SK-N-SH treated with all-trans-retinoic acid at 6 μM for 48 hours (cell line): ENCODE data around the gene HOXA7.

Source experiments
- ATAC-seq: fragments of 200-7000 bp; cut with Tn5 transposase; 3 replicates; pipeline ENCODE4 v1.9.1; 2020; ENCODE audit warnings: mild to moderate bottlenecking, moderate library complexity
- ARNTL ChIP-seq: fragments of 450-650 bp; formaldehyde crosslinking; IDR thresholded peaks from 2 replicates; pipeline ENCODE4 v1.5.0; 2020; ENCODE audit warnings: low read depth, mild to moderate bottlenecking, moderate library complexity, borderline replicate concordance
- BACH2 ChIP-seq: fragments of 250-450 bp; sonication (Bioruptor Pico); IDR thresholded peaks from 2 replicates; pipeline ENCODE4 v1.9.0; 2021; ENCODE audit warnings: mild to moderate bottlenecking, borderline replicate concordance
- GLIS3 ChIP-seq: fragments of 250-450 bp; sonication (Bioruptor Pico); IDR thresholded peaks from 2 replicates; pipeline ENCODE4 v1.5.0; 2020; ENCODE audit warnings: mild to moderate bottlenecking, moderate library complexity
- OSR1 ChIP-seq: fragments of 250-450 bp; sonication (Bioruptor Pico); IDR thresholded peaks from 2 replicates; pipeline ENCODE4 v1.8.0; 2022; ENCODE audit warnings: moderate library complexity, mild to moderate bottlenecking, inconsistent platforms
- RARB ChIP-seq: fragments of 250-450 bp; sonication (Bioruptor Pico); IDR thresholded peaks from 2 replicates; pipeline ENCODE4 v1.8.0; 2021; ENCODE audit warnings: mild to moderate bottlenecking, moderate library complexity
- TCF4 ChIP-seq: fragments of 250-450 bp; sonication (Bioruptor Pico); IDR thresholded peaks from 2 replicates; pipeline ENCODE4 v1.8.0; 2021; ENCODE audit warnings: mild to moderate bottlenecking, moderate library complexity, borderline replicate concordance
- TOX ChIP-seq: fragments of 250-450 bp; sonication (Bioruptor Pico); IDR thresholded peaks from 2 replicates; pipeline ENCODE4 v1.8.0; 2021; ENCODE audit warnings: mild to moderate bottlenecking, moderate library complexity, borderline replicate concordance
- ZFP3 ChIP-seq: fragments of 250-450 bp; sonication (Bioruptor Pico); IDR thresholded peaks from 2 replicates; pipeline ENCODE4 v1.5.0; 2020; ENCODE audit warnings: mild to moderate bottlenecking, moderate library complexity
- ZFP30 ChIP-seq: fragments of 450-650 bp; formaldehyde crosslinking; IDR thresholded peaks from 2 replicates; pipeline ENCODE4 v1.5.0; 2022; ENCODE audit warnings: mild to moderate bottlenecking, moderate library complexity
- ZNF70 ChIP-seq: fragments of 450-650 bp; formaldehyde crosslinking; IDR thresholded peaks from 2 replicates; pipeline ENCODE4 v1.5.0; 2020; ENCODE audit warnings: mild to moderate bottlenecking, moderate library complexity
- ZNF8 ChIP-seq: fragments of 450-650 bp; formaldehyde crosslinking; IDR thresholded peaks from 2 replicates; pipeline ENCODE4 v1.5.0; 2020; ENCODE audit warnings: mild to moderate bottlenecking, moderate library complexity
- TF ChIP-seq, protein P1 (sequence below): fragments of 250-450 bp; sonication (Bioruptor Pico); IDR thresholded peaks from 2 replicates; pipeline ENCODE4 v1.5.1; 2021; ENCODE audit warnings: mild to moderate bottlenecking, moderate library complexity
- TF ChIP-seq, protein P2 (sequence below): fragments of 250-450 bp; sonication (Bioruptor Pico); IDR thresholded peaks from 2 replicates; pipeline ENCODE4 v1.5.0; 2020; ENCODE audit warnings: mild to moderate bottlenecking, moderate library complexity
- TF ChIP-seq, protein P3 (sequence below): fragments of 250-450 bp; sonication (Bioruptor Pico); IDR thresholded peaks from 2 replicates; pipeline ENCODE4 v1.5.1; 2020; ENCODE audit warnings: low read depth, mild to moderate bottlenecking, moderate library complexity
- TF ChIP-seq, protein P4 (sequence below): fragments of 250-450 bp; sonication (Bioruptor Pico); IDR thresholded peaks from 2 replicates; pipeline ENCODE4 v1.8.0; 2021; ENCODE audit warnings: low read depth, mild to moderate bottlenecking, moderate library complexity, borderline replicate concordance

Gene HOXA7

DNA sequence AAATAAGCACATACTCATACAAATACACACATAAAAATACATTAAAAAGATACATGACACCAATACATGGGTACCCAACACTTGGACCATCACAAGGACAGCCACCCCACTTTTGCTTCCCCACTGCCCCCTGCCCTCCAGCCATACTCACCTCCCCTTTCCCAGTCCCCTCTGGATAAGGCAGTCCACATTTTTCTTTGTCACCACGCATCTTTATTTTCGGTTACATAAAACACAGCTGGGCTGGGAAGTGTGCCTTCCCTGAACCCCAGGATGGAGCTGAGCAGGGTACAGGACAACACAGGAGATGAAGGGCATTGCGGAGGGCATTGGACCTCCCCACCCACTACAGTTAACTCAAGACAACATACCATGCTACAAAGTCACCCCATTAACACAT is 2.9 kb downstream of the HOXA7 start (continued):
- TF ChIP-seq, protein P1, sequence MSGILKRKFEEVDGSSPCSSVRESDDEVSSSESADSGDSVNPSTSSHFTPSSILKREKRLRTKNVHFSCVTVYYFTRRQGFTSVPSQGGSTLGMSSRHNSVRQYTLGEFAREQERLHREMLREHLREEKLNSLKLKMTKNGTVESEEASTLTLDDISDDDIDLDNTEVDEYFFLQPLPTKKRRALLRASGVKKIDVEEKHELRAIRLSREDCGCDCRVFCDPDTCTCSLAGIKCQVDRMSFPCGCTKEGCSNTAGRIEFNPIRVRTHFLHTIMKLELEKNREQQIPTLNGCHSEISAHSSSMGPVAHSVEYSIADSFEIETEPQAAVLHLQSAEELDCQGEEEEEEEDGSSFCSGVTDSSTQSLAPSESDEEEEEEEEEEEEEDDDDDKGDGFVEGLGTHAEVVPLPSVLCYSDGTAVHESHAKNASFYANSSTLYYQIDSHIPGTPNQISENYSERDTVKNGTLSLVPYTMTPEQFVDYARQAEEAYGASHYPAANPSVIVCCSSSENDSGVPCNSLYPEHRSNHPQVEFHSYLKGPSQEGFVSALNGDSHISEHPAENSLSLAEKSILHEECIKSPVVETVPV = no peak
- TF ChIP-seq ZNF8 (CRISPR knock-in tag) (no peak), RARB (no peak), ZFP30 (CRISPR knock-in tag) (no peak)

DNA sequence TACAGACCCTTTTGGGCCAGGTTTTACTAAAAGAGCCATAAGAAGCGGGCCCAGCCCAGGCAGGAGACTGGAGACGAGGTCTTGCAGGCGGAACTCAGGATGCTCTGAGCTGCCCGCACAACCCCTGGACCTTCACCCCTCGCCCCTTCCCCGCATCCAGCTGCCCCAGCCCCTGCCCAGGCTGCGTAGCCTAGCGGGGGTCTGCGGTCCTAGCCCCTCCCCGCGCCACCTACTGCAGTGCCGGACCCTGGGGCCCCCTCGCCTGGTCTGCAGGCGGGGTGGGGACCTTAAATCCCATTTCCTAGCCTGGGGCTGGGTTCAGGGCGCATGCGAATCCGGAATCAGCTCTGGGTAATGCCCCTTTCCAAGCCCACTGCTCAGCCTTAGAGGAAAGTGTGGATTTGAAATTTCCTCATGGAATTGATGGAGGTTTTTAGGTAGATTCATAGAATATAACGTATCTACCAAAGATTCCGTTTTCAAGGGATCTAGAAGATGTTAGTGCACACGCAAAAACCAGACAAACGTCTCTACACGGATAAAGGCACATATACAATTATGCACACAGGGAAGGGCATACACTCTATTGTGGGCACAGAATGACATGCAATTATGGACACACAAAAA is 3.5 kb downstream of the HOXA7 start:
- no peak for ATAC-seq
- TF ChIP-seq, protein P1 = no peak
- TF ChIP-seq ZNF8 (CRISPR knock-in tag) (no peak), TOX (CRISPR knock-in tag) (no peak), RARB (no peak), ARNTL (CRISPR knock-in tag) (no peak), OSR1 (CRISPR knock-in tag) (no peak), BACH2 (no peak)
- TF ChIP-seq, protein P2, sequence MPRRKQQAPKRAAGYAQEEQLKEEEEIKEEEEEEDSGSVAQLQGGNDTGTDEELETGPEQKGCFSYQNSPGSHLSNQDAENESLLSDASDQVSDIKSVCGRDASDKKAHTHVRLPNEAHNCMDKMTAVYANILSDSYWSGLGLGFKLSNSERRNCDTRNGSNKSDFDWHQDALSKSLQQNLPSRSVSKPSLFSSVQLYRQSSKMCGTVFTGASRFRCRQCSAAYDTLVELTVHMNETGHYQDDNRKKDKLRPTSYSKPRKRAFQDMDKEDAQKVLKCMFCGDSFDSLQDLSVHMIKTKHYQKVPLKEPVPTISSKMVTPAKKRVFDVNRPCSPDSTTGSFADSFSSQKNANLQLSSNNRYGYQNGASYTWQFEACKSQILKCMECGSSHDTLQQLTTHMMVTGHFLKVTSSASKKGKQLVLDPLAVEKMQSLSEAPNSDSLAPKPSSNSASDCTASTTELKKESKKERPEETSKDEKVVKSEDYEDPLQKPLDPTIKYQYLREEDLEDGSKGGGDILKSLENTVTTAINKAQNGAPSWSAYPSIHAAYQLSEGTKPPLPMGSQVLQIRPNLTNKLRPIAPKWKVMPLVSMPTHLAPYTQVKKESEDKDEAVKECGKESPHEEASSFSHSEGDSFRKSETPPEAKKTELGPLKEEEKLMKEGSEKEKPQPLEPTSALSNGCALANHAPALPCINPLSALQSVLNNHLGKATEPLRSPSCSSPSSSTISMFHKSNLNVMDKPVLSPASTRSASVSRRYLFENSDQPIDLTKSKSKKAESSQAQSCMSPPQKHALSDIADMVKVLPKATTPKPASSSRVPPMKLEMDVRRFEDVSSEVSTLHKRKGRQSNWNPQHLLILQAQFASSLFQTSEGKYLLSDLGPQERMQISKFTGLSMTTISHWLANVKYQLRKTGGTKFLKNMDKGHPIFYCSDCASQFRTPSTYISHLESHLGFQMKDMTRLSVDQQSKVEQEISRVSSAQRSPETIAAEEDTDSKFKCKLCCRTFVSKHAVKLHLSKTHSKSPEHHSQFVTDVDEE (CRISPR knock-in tag) = no peak
- TF ChIP-seq, protein P3, sequence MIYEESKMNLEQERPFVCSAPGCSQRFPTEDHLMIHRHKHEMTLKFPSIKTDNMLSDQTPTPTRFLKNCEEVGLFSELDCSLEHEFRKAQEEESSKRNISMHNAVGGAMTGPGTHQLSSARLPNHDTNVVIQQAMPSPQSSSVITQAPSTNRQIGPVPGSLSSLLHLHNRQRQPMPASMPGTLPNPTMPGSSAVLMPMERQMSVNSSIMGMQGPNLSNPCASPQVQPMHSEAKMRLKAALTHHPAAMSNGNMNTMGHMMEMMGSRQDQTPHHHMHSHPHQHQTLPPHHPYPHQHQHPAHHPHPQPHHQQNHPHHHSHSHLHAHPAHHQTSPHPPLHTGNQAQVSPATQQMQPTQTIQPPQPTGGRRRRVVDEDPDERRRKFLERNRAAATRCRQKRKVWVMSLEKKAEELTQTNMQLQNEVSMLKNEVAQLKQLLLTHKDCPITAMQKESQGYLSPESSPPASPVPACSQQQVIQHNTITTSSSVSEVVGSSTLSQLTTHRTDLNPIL (CRISPR knock-in tag) = no peak

DNA sequence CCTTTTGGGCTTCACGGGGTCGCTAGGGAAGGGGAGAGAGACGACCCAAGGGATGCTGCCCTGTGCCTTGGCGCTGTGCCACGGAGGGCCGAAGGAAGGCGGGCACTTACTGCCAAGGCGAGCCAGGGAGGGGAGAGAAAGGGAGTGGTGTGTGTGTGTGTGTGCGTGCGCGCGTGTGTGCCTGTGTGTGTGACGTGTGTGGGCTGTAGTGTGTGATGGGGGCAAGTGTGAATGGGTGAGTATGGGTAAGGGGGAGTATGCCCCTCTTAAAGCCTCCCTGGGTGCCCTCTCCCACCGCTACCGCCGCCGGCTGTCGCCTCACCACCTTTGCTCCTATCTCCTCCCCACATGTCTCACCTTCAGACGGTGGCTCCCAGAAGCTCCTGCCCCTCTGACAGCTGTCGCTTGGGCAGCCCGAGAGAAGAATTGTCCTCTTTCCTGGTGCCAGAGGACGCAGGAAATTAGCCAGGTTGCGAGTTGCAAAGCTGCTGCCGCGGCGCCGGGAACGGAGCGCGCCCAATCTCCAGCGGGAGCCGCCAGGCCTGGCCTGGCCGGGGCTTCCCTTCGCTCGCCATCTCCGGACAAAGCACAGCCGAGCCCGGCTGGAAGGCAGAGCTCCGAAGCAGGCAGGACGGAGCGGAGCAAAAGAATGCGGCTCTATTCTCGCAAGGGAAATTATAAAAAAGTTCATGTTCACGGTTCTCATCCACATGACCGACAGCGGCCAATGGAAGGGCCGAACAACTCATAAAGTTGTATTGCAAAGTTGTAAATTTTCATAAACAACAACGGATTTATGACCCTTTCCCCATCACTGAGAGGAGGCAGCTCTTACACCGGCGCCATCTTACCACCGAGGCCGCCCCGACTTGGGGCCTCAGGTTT is 4.3 kb downstream of the HOXA7 start, which contains the start of gene HOXA3:
TSS of gene HOXA3 (minus strand) at position 653 of the 885 bp plus-strand sequence. CDS start 41,943 bp downstream, outside the sequence.
- ATAC-seq = peak; percentile 17
- no peak for TF ChIP-seq ZNF70 (CRISPR knock-in tag)
- no peak for TF ChIP-seq ARNTL (CRISPR knock-in tag)
- no peak for TF ChIP-seq TCF4 (CRISPR knock-in tag)
- TF ChIP-seq, protein P1 = no peak
- no peak for TF ChIP-seq ZFP3 (CRISPR knock-in tag)
- TF ChIP-seq GLIS3 = no peak
- TF ChIP-seq ZNF8 (CRISPR knock-in tag) = no peak
- TF ChIP-seq, protein P4, sequence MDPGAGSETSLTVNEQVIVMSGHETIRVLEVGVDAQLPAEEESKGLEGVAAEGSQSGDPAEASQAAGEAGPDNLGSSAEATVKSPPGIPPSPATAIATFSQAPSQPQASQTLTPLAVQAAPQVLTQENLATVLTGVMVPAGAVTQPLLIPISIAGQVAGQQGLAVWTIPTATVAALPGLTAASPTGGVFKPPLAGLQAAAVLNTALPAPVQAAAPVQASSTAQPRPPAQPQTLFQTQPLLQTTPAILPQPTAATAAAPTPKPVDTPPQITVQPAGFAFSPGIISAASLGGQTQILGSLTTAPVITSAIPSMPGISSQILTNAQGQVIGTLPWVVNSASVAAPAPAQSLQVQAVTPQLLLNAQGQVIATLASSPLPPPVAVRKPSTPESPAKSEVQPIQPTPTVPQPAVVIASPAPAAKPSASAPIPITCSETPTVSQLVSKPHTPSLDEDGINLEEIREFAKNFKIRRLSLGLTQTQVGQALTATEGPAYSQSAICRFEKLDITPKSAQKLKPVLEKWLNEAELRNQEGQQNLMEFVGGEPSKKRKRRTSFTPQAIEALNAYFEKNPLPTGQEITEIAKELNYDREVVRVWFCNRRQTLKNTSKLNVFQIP (CRISPR knock-in tag) = no peak
- TF ChIP-seq, protein P3 (CRISPR knock-in tag) = no peak
